GM10266 (cell line): ENCODE data around the gene SNAPC5.

ENCODE experiments used
- DNase-seq: peaks from one replicate; pipeline ENCODE4 v3.0.0; 2012; ENCODE audit errors: extremely low spot score
- TF ChIP-seq, protein P1 (sequence below): IDR thresholded peaks from 2 replicates; pipeline ENCODE4 v1.5.1; 2012; ENCODE audit warnings: mild to moderate bottlenecking, low read depth; ENCODE audit not compliant: control insufficient read depth, insufficient read depth; ENCODE audit errors: missing control alignments

The SNAPC5 gene, protein sequence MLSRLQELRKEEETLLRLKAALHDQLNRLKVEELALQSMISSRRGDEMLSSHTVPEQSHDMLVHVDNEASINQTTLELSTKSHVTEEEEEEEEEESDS

DNA sequence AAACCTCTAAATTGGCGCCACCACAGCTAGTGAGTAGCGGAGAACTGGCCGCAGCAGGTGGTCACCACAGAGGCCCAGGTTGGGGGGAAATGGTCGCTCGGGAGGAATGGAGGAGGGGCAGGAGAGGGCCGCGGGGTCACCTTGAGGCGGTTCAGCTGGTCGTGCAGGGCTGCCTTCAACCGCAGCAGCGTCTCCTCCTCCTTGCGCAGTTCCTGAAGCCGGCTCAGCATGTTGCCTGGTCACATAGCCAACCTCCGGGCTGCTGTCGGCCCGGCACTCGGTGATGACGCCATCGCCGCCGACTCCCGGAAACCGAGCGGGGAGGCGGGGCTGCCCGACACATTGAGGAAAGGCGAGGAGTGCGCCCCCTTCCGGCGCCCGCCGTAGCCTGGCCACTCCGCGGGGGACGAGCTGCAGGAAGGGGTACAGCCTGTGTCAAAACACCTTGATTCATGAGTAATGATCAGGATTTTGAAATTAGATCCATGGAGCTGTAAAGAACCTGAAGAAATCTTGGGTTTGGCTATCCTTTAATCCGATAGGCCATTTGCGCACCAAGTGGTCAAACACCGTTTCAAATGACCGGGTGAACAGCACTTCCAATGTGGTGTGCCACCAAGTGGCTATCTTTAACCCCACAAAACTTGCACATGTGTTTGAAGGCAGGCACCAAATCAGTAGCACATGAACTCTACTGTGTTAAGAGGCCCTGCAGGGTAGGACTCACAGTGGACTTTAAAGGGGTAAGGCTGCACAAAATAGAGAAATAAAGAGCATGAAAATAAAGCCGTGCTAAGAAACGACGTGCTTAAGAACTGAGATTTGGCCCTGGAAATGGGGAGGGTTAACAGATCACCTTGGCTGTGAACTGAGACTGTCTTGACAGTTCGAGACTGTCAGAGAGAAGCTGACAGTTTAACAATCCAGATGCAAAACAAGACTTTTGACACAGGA is at the start of gene SNAPC5:
TSS of gene SNAPC5 (minus strand) at position 261 of the 954 bp plus-strand sequence. CDS start at position 230, 31 bp downstream.
- TF ChIP-seq, protein P1, sequence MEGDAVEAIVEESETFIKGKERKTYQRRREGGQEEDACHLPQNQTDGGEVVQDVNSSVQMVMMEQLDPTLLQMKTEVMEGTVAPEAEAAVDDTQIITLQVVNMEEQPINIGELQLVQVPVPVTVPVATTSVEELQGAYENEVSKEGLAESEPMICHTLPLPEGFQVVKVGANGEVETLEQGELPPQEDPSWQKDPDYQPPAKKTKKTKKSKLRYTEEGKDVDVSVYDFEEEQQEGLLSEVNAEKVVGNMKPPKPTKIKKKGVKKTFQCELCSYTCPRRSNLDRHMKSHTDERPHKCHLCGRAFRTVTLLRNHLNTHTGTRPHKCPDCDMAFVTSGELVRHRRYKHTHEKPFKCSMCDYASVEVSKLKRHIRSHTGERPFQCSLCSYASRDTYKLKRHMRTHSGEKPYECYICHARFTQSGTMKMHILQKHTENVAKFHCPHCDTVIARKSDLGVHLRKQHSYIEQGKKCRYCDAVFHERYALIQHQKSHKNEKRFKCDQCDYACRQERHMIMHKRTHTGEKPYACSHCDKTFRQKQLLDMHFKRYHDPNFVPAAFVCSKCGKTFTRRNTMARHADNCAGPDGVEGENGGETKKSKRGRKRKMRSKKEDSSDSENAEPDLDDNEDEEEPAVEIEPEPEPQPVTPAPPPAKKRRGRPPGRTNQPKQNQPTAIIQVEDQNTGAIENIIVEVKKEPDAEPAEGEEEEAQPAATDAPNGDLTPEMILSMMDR: peak; percentile 91
- peak; percentile 84 for DNase-seq

DNA sequence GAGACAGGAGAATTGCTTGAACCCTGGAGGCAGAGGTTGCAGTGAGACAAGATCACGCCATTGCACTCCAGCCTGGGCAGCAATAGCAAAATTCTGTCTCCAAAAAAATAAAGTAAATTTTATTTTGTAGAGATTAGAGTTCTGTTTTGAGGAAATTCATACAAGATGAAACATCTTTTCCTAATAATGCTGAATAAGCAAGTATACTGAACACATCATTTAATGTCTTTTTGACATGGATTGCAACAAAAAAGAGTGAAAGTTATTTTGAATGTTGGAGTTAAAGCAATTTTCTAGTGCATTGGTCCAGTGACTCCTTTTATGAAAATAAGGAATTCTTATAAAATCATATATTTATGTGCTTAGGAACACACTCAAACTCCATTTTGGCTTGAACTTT is 47.7 kb upstream of the SNAPC5 start:
- DNase-seq: no peak
- TF ChIP-seq, protein P1: no peak

DNA sequence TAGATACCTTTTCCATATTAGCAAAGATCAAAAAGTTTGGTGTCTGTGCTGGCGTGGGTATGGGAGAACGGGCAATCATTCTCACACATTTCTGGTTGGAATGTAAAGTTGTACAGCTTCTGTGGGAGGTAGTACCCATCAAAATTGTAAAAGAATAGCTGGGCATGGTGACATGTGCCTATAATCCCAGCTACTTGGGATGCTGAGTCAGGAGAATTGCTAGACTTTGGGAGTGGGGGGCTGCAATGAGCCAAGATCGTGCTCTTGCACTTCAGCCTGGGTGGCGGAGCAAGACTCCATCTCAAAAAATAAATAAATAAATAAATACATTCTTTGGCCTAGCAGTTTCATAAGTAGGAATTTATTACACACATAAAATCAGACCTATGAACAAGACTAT is 45.3 kb upstream of the SNAPC5 start:
- DNase-seq: no peak
- TF ChIP-seq, protein P1: no peak

DNA sequence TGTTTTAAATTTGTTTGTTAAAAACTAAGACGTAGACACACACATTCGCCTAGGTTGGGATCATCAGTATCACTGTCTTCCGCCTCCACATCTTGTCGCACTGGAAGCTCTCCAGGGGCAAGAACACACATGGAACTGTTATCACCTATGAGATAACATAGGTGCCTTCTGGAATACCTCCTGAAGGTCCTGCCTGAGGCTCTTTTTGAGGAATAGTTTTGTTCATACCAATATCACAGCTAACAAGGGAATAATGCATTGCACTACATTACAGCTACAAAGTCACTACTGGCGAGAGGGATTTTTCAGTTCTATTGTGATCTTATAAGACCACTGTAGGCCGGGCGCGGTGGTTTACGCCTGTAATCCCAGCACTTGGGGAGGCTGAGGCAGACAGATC is 37.5 kb upstream of the SNAPC5 start:
- TF ChIP-seq, protein P1: no peak
- DNase-seq: no peak

DNA sequence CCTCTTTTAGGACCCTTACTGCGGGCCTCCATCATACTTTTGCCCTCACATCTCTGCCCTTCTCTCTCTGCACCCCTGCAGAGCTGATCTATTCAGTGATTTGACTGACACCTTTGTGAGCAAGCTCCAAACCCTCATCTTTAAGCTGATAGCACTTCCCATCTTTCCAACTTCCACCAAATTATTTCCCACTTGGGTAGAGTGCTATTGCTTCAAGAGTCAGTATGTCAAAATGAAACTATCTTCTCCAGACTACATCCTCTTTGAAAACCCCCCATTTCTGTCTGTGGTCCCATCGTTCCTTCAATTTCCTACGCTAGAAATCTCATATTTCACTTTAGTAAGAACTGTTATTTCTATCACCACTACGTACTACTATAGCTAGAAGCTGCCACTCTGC is 27.3 kb upstream of the SNAPC5 start:
- TF ChIP-seq, protein P1: no peak

DNA sequence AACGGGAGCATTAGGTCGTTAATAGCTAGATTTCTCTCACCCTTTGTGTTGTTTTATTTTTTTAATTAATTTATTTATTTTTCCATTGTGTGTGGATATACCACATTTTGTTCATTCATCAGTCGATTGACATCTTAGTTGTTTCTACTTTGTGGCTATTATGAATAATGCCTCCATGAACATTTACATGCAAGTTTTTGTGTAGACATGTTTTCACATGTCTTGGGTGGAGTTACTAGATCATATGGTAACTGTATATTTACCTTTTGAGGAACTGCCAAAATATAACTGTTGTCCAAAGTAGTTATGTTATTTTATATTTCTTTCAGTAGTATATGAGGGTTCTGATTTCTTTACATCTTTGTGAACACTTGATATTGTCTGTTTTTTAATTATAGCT is 26.4 kb upstream of the SNAPC5 start:
- DNase-seq: no peak
- TF ChIP-seq, protein P1: no peak

More for the DNA sequence above, 27.3 kb upstream of the SNAPC5 start:
- DNase-seq: no peak

DNA sequence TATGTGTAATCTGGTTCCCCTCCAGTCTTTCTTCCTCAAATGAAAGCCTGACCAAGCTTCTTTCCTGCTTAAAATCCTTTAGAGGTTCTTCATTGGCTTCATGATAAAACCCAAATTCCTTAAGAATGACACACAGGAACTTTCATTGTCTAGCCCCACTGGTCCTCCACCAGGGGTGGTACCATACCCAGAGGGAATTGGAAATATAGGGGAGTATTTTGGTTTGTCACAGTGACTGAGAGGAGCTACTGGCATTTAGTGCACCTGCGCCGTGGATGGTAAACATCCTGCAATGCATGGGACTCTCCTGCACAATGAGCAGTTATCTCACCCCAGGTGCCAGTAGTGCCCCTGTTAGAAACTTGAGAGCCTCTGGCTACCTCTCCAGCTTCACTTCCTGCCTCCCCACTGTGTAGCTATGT is 18.4 kb upstream of the SNAPC5 start:
- TF ChIP-seq, protein P1: no peak
- no peak for DNase-seq
